ENCODE data around the gene PHLPP2. TPM values are rescaled to one million over a fixed set of nuclear protein-coding genes. Genes with fewer than 3 reads are reported as not detected.
A peak's percentile ranks its signal among the peaks of the same experiment; 100 is the strongest.

PHLPP2 gene
- total and polyA plus RNA-seq, 4 experiments from 2014 or later, result 1.3 to 10.5 (median 6.2) TPM

GRCh38 chr16:71672803-71673581, 51.5 kb downstream of the PHLPP2 start:
- POLR2A ChIA-PET (ENCODE audit: partially characterized antibody), result no interaction called here
- intact Hi-C loops (cut with micrococcal nuclease), result no loop called here
- no peak overlapping the region for H3K4me3 ChIP-seq (ENCODE audit: low read length in 2 of 2)
- H3K9me3 Mint-ChIP-seq, result no peaks in the 10 kb centered on the region
- peaks cover 51 to 56% of the 10 kb centered on the region in 2 donors for H3K36me3 Mint-ChIP-seq
- H3K4me3 Mint-ChIP-seq, result no peak overlapping the region
- no peaks in the 10 kb centered on the region for H3K27me3 Mint-ChIP-seq
- no peaks in the 10 kb centered on the region for H3K27me3 ChIP-seq (ENCODE audit: insufficient read depth, low read length)
- DNase-seq, result no peak
- no peaks in the 10 kb centered on the region for H3K4me1 ChIP-seq (ENCODE audit: insufficient read depth, low read length)
- no peak overlapping the region for H3K27ac Mint-ChIP-seq
- CTCF ChIA-PET (ENCODE audit: partially characterized antibody), result interaction anchor here (1.0 to 2.4 kb wide), 2 partner anchors 62 to 289 kb away, joined by 4 to 10 read pairs; no protein-coding TSS in a partner anchor
- no peak overlapping the region for H3K27ac ChIP-seq (ENCODE audit: low read depth, low read length)
- H3K36me3 ChIP-seq (ENCODE audit: insufficient read depth, low read length), result peaks cover 35% of the 10 kb centered on the region
- H3K4me1 Mint-ChIP-seq, result no peaks in the 10 kb centered on the region
- no peaks in the 10 kb centered on the region for H3K9me3 ChIP-seq (ENCODE audit: control insufficient read depth in 1 of 2, low read length in 2 of 2)

GRCh38 chr16:71672125-71672524, 52.4 kb downstream of the PHLPP2 start:
- H3K4me1 Mint-ChIP-seq, result no peaks in the 10 kb centered on the region
- no peaks in the 10 kb centered on the region for H3K27me3 Mint-ChIP-seq
- intact Hi-C loops (cut with micrococcal nuclease), result no loop called here
- H3K4me1 ChIP-seq (ENCODE audit: insufficient read depth, low read length), result no peaks in the 10 kb centered on the region
- H3K27me3 ChIP-seq (ENCODE audit: insufficient read depth, low read length), result no peaks in the 10 kb centered on the region
- peaks cover 38% of the 10 kb centered on the region for H3K36me3 ChIP-seq (ENCODE audit: insufficient read depth, low read length)
- no peak overlapping the region for H3K27ac Mint-ChIP-seq
- H3K9me3 ChIP-seq (ENCODE audit: control insufficient read depth in 1 of 2, low read length in 2 of 2), result no peaks in the 10 kb centered on the region
- ChIA-PET POLR2A (ENCODE audit: partially characterized antibody) (no interaction called here), CTCF (ENCODE audit: partially characterized antibody) (interaction anchor here (2.4 kb wide), 1 partner anchor 289 kb away, joined by 10 read pairs; no protein-coding TSS in a partner anchor)
- peaks cover 50 to 57% of the 10 kb centered on the region in 2 donors for H3K36me3 Mint-ChIP-seq
- no peak overlapping the region for H3K4me3 Mint-ChIP-seq
- no peaks in the 10 kb centered on the region for H3K9me3 Mint-ChIP-seq
- no peak overlapping the region for H3K4me3 ChIP-seq (ENCODE audit: low read length in 2 of 2)
- no peak for DNase-seq
- H3K27ac ChIP-seq (ENCODE audit: low read depth, low read length), result no peak overlapping the region

DNA sequence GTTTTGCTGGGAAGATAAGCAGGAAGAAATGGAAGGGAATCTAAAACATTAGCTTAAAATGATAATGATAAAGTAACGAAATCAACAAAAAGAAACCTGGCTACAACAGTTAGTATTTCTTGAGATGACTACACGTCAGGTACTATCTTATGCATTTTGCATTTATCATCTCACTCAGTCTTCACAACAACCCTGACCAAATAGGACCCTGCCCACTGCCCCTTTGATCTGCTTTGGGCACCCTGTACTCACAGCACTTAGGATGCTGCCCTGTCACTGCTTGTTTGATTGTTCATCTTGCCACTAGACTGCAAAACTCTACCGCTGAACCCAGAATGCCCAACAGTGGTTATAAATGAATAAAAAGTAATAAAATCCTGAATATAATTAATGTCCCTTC, 53.3 kb downstream of the PHLPP2 start:
- Histone ChIP-seq H3K9me3 (ENCODE audit: control insufficient read depth in 1 of 2, low read length in 2 of 2) (no peaks in the 10 kb centered on the region), H3K27ac (ENCODE audit: low read depth, low read length) (no peak overlapping the region), H3K27me3 (ENCODE audit: insufficient read depth, low read length) (no peaks in the 10 kb centered on the region), H3K4me3 (ENCODE audit: low read length in 2 of 2) (no peak overlapping the region), H3K4me1 (ENCODE audit: insufficient read depth, low read length) (no peaks in the 10 kb centered on the region), H3K36me3 (ENCODE audit: insufficient read depth, low read length) (peaks cover 43% of the 10 kb centered on the region)
- H3K36me3 Mint-ChIP-seq, result peaks cover 55 to 59% of the 10 kb centered on the region in 2 donors
- no peak for DNase-seq
- no peaks in the 10 kb centered on the region for H3K9me3 Mint-ChIP-seq
- no peaks in the 10 kb centered on the region for H3K27me3 Mint-ChIP-seq
- intact Hi-C loops (cut with micrococcal nuclease), result no loop called here
- H3K4me1 Mint-ChIP-seq, result no peaks in the 10 kb centered on the region
- ChIA-PET CTCF (ENCODE audit: partially characterized antibody) (interaction anchor here (1.0 kb wide), 1 partner anchor 19 kb away, joined by 3 read pairs; no protein-coding TSS in a partner anchor), POLR2A (ENCODE audit: partially characterized antibody) (no interaction called here)
- H3K27ac Mint-ChIP-seq, result peak overlapping the region in 1 of 7 donors; percentile 31
- no peak overlapping the region for H3K4me3 Mint-ChIP-seq

DNA sequence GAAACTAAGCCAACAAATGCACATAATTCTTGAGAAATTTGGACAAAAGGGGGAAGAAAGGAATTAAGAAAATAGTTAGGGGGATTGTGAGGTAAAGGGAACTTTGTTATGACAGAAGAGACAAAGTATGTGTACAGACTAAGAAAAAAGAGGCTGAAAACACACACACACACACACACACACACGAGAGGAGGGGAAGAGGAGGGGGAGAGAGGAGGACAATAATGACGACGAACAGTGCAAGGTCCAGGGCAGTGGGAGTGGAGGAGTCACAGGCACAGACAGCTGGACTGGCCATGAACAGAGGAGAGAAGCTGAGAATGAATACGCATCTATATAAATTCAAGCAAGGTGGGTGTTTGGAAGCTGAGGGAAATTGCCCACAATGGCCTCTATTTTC, 54.0 kb downstream of the PHLPP2 start:
- Mint-ChIP-seq H3K27me3 (no peaks in the 10 kb centered on the region), H3K27ac (no peak overlapping the region), H3K4me1 (no peaks in the 10 kb centered on the region), H3K4me3 (no peak overlapping the region), H3K36me3 (peaks cover 55 to 60% of the 10 kb centered on the region in 2 donors), H3K9me3 (no peaks in the 10 kb centered on the region)
- intact Hi-C loops (cut with micrococcal nuclease), result no loop called here
- no peaks in the 10 kb centered on the region for H3K9me3 ChIP-seq (ENCODE audit: control insufficient read depth in 1 of 2, low read length in 2 of 2)
- POLR2A ChIA-PET (ENCODE audit: partially characterized antibody), result no interaction called here
- CTCF ChIA-PET (ENCODE audit: partially characterized antibody), result interaction anchor here (1.0 kb wide), 1 partner anchor 19 kb away, joined by 3 read pairs; no protein-coding TSS in a partner anchor
- no peaks in the 10 kb centered on the region for H3K27me3 ChIP-seq (ENCODE audit: insufficient read depth, low read length)
- H3K27ac ChIP-seq (ENCODE audit: low read depth, low read length), result no peak overlapping the region
- H3K4me3 ChIP-seq (ENCODE audit: low read length in 2 of 2), result no peak overlapping the region
- H3K4me1 ChIP-seq (ENCODE audit: insufficient read depth, low read length), result no peaks in the 10 kb centered on the region
- DNase-seq, result no peak
- peaks cover 42% of the 10 kb centered on the region for H3K36me3 ChIP-seq (ENCODE audit: insufficient read depth, low read length)

DNA sequence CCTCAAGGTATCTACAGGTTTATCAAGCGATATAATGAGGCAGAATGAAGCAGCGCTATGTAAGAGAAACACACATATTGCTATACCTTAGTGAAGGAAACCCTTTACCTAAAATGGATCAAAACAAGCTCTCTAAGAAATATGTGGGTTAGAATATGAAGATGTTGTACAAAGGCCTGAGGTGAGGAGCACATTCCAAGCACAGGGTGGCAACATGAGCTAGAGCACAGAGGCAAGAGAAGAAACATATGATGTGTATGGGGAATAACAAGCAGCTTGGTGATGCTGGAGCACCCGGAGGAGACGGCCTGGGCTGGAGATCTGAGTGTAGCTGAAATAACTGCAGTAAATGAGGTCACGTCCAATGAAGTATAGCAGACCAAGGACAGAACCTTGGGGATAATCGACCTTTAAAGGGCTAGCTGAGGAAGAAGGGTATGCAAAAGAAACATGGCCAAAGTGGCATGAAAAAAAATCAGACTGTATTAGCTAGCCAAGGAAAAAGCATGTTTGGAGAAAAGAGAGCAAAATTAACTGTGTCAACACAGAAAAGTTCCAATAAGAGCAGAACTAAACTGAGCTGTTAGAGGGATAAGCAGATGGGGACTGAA, 54.5 kb downstream of the PHLPP2 start:
- Mint-ChIP-seq H3K4me3 (no peak overlapping the region), H3K36me3 (peaks cover 52 to 55% of the 10 kb centered on the region in 2 donors), H3K9me3 (no peaks in the 10 kb centered on the region), H3K27me3 (no peaks in the 10 kb centered on the region), H3K27ac (peak overlapping the region in 1 of 7 donors; percentile 23), H3K4me1 (no peaks in the 10 kb centered on the region)
- H3K27ac ChIP-seq (ENCODE audit: low read depth, low read length), result no peak overlapping the region
- intact Hi-C loops (cut with micrococcal nuclease), result no loop called here
- ChIA-PET CTCF (ENCODE audit: partially characterized antibody) (interaction anchor here (1.2 kb wide), 1 partner anchor 291 kb away, joined by 5 read pairs; no protein-coding TSS in a partner anchor), POLR2A (ENCODE audit: partially characterized antibody) (no interaction called here)
- DNase-seq, result no peak
- H3K9me3 ChIP-seq (ENCODE audit: control insufficient read depth in 1 of 2, low read length in 2 of 2), result no peaks in the 10 kb centered on the region
- H3K4me1 ChIP-seq (ENCODE audit: insufficient read depth, low read length), result no peaks in the 10 kb centered on the region
- peaks cover 41% of the 10 kb centered on the region for H3K36me3 ChIP-seq (ENCODE audit: insufficient read depth, low read length)
- no peak overlapping the region for H3K4me3 ChIP-seq (ENCODE audit: low read length in 2 of 2)
- H3K27me3 ChIP-seq (ENCODE audit: insufficient read depth, low read length), result no peaks in the 10 kb centered on the region

GRCh38 chr16:71666928-71667707, 57.4 kb downstream of the PHLPP2 start:
- Histone ChIP-seq H3K4me3 (ENCODE audit: low read length in 2 of 2) (no peak overlapping the region), H3K9me3 (ENCODE audit: control insufficient read depth in 1 of 2, low read length in 2 of 2) (no peaks in the 10 kb centered on the region), H3K36me3 (ENCODE audit: insufficient read depth, low read length) (peaks cover 36% of the 10 kb centered on the region), H3K27me3 (ENCODE audit: insufficient read depth, low read length) (no peaks in the 10 kb centered on the region), H3K4me1 (ENCODE audit: insufficient read depth, low read length) (no peaks in the 10 kb centered on the region), H3K27ac (ENCODE audit: low read depth, low read length) (no peak overlapping the region)
- Mint-ChIP-seq H3K4me3 (no peak overlapping the region), H3K36me3 (peaks cover 56 to 59% of the 10 kb centered on the region in 2 donors), H3K9me3 (no peaks in the 10 kb centered on the region), H3K27ac (no peak overlapping the region), H3K4me1 (no peaks in the 10 kb centered on the region), H3K27me3 (no peaks in the 10 kb centered on the region)
- CTCF ChIA-PET (ENCODE audit: partially characterized antibody), result no interaction called here
- DNase-seq, result no peak
- POLR2A ChIA-PET (ENCODE audit: partially characterized antibody), result no interaction called here
- intact Hi-C loops (cut with micrococcal nuclease), result no loop called here

- Histone ChIP-seq H3K36me3 (ENCODE audit: insufficient read depth, low read length) (peaks cover 36% of the 10 kb centered on the region), H3K9me3 (ENCODE audit: control insufficient read depth in 1 of 2, low read length in 2 of 2) (no peaks in the 10 kb centered on the region), H3K27me3 (ENCODE audit: insufficient read depth, low read length) (no peaks in the 10 kb centered on the region), H3K4me1 (ENCODE audit: insufficient read depth, low read length) (no peaks in the 10 kb centered on the region), H3K4me3 (ENCODE audit: low read length in 2 of 2) (no peak overlapping the region), H3K27ac (ENCODE audit: low read depth, low read length) (no peak overlapping the region)
- Mint-ChIP-seq H3K36me3 (peaks cover 55 to 56% of the 10 kb centered on the region in 2 donors), H3K27me3 (no peaks in the 10 kb centered on the region), H3K4me1 (no peaks in the 10 kb centered on the region), H3K4me3 (no peak overlapping the region), H3K27ac (no peak overlapping the region), H3K9me3 (no peaks in the 10 kb centered on the region)
- POLR2A ChIA-PET (ENCODE audit: partially characterized antibody), result no interaction called here
- DNase-seq, result no peak
- intact Hi-C loops (cut with micrococcal nuclease), result no loop called here
- CTCF ChIA-PET (ENCODE audit: partially characterized antibody), result no interaction called here
Observed at GRCh38 chr16:71666264-71666663, 58.2 kb downstream of the PHLPP2 start.
